Right lung (tissue), 5 donors: ENCODE data around the gene SAT2. TPM values are rescaled to one million over a fixed set of nuclear protein-coding genes. Genes with fewer than 3 reads are reported as not detected.

Source experiments
- DNase-seq, 2 donors: peaks; one replicate each; pipeline ENCODE4 v3.0.0-alpha.2; 2013
- polyA plus RNA-seq, 5 donors: library from polyadenylated mRNA; unstranded; fragments of 120-200 nt; gene quantifications; one replicate each; pipeline versions ENCODE4 v1.2.1 to v1.2.3, GENCODE V29; 2013; ENCODE audit warnings: inconsistent platforms in 1 of 5, low replicate concordance in 1 of 5; ENCODE audit not compliant: insufficient read length in 5 of 5, insufficient read depth in 1 of 5

The SAT2 gene
- polyA plus RNA-seq, 5 donors: 70.6 to 93.8 (median 86.2) TPM

DNA sequence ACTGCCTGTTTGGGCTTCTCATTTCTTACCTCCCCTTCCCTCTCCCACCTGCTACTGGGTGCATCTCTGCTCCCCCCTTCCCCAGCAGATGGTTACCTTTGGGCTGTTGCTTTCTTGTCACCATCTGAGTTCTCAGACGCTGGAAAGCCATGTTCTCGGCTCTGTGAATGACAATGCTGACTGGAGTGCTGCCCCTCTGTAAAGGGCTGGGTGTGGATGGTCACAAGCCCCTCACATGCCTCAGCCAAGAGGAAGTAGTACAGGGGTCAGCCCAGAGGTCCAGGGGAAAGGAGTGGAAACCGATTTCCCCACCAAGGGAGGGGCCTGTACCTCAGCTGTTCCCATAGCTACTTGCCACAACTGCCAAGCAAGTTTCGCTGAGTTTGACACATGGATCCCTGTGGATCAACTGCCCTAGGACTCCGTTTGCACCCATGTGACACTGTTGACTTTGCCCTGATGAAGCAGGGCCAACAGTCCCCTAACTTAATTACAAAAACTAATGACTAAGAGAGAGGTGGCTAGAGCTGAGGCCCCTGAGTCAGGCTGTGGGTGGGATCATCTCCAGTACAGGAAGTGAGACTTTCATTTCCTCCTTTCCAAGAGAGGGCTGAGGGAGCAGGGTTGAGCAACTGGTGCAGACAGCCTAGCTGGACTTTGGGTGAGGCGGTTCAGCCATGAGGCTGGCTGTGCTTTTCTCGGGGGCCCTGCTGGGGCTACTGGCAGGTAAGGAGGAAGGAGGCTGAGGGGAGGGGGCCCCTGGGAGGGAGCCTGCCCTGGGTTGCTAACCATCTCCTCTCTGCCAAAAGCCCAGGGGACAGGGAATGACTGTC lies 48.4 kb downstream of the SAT2 start, which contains the start of gene CD68:
CD68 (plus strand) TSS at position 638 of the 833 bp plus-strand sequence; CDS start at position 678, 40 bp downstream.
- peak in 1 of 2 donors; percentile 31 for DNase-seq

DNA sequence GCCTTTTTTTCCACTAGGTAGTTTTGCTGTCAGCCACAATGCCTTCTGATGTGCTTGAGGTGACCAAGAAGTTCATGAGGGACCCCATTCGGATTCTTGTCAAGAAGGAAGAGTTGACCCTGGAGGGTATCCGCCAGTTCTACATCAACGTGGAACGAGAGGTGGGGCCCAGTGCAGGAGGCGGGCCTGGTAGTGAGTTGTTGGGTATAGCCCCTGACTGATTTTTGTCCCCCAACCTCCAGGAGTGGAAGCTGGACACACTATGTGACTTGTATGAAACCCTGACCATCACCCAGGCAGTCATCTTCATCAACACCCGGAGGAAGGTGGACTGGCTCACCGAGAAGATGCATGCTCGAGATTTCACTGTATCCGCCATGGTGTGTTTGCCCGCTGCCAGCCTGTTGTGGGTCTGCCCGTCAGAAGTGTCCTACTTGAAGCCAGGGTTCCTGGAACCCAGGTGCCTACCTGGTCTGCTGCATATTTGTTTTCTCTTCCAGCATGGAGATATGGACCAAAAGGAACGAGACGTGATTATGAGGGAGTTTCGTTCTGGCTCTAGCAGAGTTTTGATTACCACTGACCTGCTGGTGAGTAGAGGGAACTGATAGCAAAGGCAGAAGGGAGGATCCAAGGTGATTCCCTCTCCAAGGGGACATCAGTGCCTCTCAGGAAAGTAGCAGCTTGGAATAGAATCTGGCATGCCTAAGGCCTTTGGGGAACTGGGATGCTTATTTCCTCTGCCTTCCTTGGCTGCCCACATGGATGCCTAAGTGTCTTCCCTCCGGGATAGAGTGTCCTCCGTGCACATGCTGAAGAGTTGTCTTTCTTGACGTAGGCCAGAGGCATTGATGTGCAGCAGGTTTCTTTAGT lies 50.1 kb downstream of the SAT2 start:
- DNase-seq: no peak

DNA sequence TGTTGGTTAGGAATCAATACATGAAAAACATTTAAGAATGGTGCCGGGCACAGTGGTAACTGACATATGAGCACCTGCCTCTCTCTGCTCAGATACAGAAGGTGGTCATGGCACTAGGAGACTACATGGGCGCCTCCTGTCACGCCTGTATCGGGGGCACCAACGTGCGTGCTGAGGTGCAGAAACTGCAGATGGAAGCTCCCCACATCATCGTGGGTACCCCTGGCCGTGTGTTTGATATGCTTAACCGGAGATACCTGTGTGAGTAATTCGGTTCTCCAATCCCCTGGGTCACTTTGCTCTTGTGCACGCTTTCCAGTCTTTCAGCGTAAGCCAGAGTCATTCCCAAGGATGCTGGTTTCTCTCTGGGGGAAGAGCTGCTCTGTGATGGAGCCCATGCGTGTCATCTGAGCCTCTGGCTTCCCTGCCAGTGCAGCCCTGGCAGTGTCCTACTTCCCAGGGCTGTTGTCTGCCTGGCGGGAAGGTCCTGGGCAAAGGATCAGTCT lies 51.1 kb downstream of the SAT2 start:
- no peak for DNase-seq

Other genes with a start within 250 kb of the SAT2 start
- 1 to 10 TPM; 5.1 to 6.8 (median 6.7) TPM for gene TNK1, start 246.7 kb downstream of the SAT2 start, polyA plus RNA-seq
- gene PLSCR3, start 233.3 kb downstream of the SAT2 start, polyA plus RNA-seq: 10 to 100 TPM; 39.3 to 74.6 (median 57.6) TPM
- 10 to 100 TPM; 67.5 to 86.1 (median 74.5) TPM for gene TMEM256, start 223.7 kb downstream of the SAT2 start, polyA plus RNA-seq
- gene NLGN2, start 220.0 kb downstream of the SAT2 start, polyA plus RNA-seq: 10 to 100 TPM; 22.6 to 36.3 (median 31.7) TPM
- gene SPEM1, start 207.5 kb downstream of the SAT2 start, polyA plus RNA-seq: not detected
- gene SPEM2, start 202.2 kb downstream of the SAT2 start, polyA plus RNA-seq: not detected
- not detected for gene SPEM3, start 199.0 kb downstream of the SAT2 start, polyA plus RNA-seq
- 1 to 10 TPM; 2.1 to 3.2 (median 2.4) TPM for gene TMEM102, start 192.4 kb downstream of the SAT2 start, polyA plus RNA-seq
- gene FGF11, start 188.3 kb downstream of the SAT2 start, polyA plus RNA-seq: 1 to 10 TPM; 1.4 to 2.5 (median 1.9) TPM
- 10 to 100 TPM in 3 of 5 donors, 1 to 10 TPM in 2; 9.0 to 14.8 (median 10.5) TPM for gene CHRNB1, start 182.8 kb downstream of the SAT2 start, polyA plus RNA-seq
- 10 to 100 TPM; 36.6 to 52.9 (median 43.8) TPM for gene ZBTB4, start 148.2 kb downstream of the SAT2 start, polyA plus RNA-seq
- gene SLC35G6, start 146.4 kb downstream of the SAT2 start, polyA plus RNA-seq: under 1 TPM; 0.15 to 0.40 (median 0.35) TPM
- 100 to 1,000 TPM in 1 of 5 donors, 10 to 100 TPM in 4; 79.6 to 127 (median 89.6) TPM for gene POLR2A, start 143.5 kb downstream of the SAT2 start, polyA plus RNA-seq
- gene TNFSF12, start 78.8 kb downstream of the SAT2 start, polyA plus RNA-seq: 10 to 100 TPM; 20.1 to 40.5 (median 31.3) TPM
- 10 to 100 TPM; 16.2 to 23.2 (median 17.2) TPM for gene TNFSF13, start 69.1 kb downstream of the SAT2 start, polyA plus RNA-seq
- gene SENP3, start 65.9 kb downstream of the SAT2 start, polyA plus RNA-seq: 10 to 100 TPM; 61.1 to 72.4 (median 70.5) TPM
- gene CD68, start 48.2 kb downstream of the SAT2 start, polyA plus RNA-seq: 10 to 100 TPM; 30.7 to 40.7 (median 32.3) TPM
- 10 to 100 TPM; 83.2 to 98.1 (median 93.5) TPM for gene MPDU1, start 44.0 kb downstream of the SAT2 start, polyA plus RNA-seq
- 1 to 10 TPM; 1.4 to 2.5 (median 1.8) TPM for gene SOX15, start 37.7 kb downstream of the SAT2 start, polyA plus RNA-seq
- 10 to 100 TPM; 33.0 to 43.8 (median 38.6) TPM for gene FXR2, start 12.9 kb downstream of the SAT2 start, polyA plus RNA-seq
- gene SHBG, start 2.3 kb upstream of the SAT2 start, polyA plus RNA-seq: 1 to 10 TPM; 1.1 to 2.0 (median 1.2) TPM
- 10 to 100 TPM; 20.5 to 31.5 (median 25.5) TPM for gene ATP1B2, start 23.1 kb upstream of the SAT2 start, polyA plus RNA-seq
- gene TP53, start 59.7 kb upstream of the SAT2 start, polyA plus RNA-seq: 10 to 100 TPM; 68.9 to 88.2 (median 78.4) TPM
- gene WRAP53, start 60.7 kb upstream of the SAT2 start, polyA plus RNA-seq: 10 to 100 TPM; 10.3 to 17.5 (median 13.3) TPM
- 10 to 100 TPM; 28.2 to 37.8 (median 32.1) TPM for gene EFNB3, start 77.4 kb upstream of the SAT2 start, polyA plus RNA-seq
- gene DNAH2, start 89.9 kb upstream of the SAT2 start, polyA plus RNA-seq: 1 to 10 TPM; 1.1 to 3.8 (median 2.1) TPM
- 10 to 100 TPM; 15.1 to 28.6 (median 25.7) TPM for gene KDM6B, start 206.4 kb upstream of the SAT2 start, polyA plus RNA-seq
- gene TMEM88, start 227.2 kb upstream of the SAT2 start, polyA plus RNA-seq: 10 to 100 TPM; 12.5 to 23.6 (median 16.0) TPM
- gene NAA38, start 229.7 kb upstream of the SAT2 start, polyA plus RNA-seq: 100 to 1,000 TPM in 1 of 5 donors, 10 to 100 TPM in 4; 58.2 to 121 (median 71.0) TPM
- gene CYB5D1, start 230.2 kb upstream of the SAT2 start, polyA plus RNA-seq: 10 to 100 TPM; 18.7 to 22.7 (median 19.6) TPM